Stimulated activated CD8-positive, alpha-beta memory T cell treated with anti-CD3 and anti-CD28 coated beads, Interleukin-2, amount 100 ng/mL, for 48 hours (primary cell): Measurements from ENCODE around the gene PPFIBP2.
A peak's percentile ranks its signal among the peaks of the same experiment; 100 is the strongest.

ENCODE experiments used
- DNase-seq, 2 donors: peaks; one replicate each; pipeline ENCODE4 v3.0.0-alpha.2; 2020; ENCODE audit warnings: low read depth in 2 of 2

The PPFIBP2 gene

GRCh38 chr11:7525424-7525823 is 11.6 kb downstream of the PPFIBP2 start:
- no peak for DNase-seq

- DNase-seq, result no peak
Observed at GRCh38 chr11:7527029-7527428, 13.2 kb downstream of the PPFIBP2 start.

GRCh38 chr11:7528514-7529049 is 14.8 kb downstream of the PPFIBP2 start:
- DNase-seq, result no peak

- no peak for DNase-seq
Observed at GRCh38 chr11:7530013-7530640, 16.3 kb downstream of the PPFIBP2 start.

GRCh38 chr11:7531011-7531410 is 17.2 kb downstream of the PPFIBP2 start:
- DNase-seq, result no peak

- no peak for DNase-seq
Observed at GRCh38 chr11:7532405-7533145, 18.8 kb downstream of the PPFIBP2 start.

- DNase-seq, result no peak
Observed at GRCh38 chr11:7533199-7534041, 19.6 kb downstream of the PPFIBP2 start.

GRCh38 chr11:7534042-7534378 is 20.2 kb downstream of the PPFIBP2 start:
- DNase-seq, result no peak

GRCh38 chr11:7536100-7536499 is 22.3 kb downstream of the PPFIBP2 start:
- no peak for DNase-seq

- no peak for DNase-seq
Observed at GRCh38 chr11:7537265-7537664, 23.5 kb downstream of the PPFIBP2 start.

GRCh38 chr11:7538031-7538430 is 24.2 kb downstream of the PPFIBP2 start:
- DNase-seq, result no peak

GRCh38 chr11:7538466-7539454 is 25.0 kb downstream of the PPFIBP2 start:
- DNase-seq, result no peak

- DNase-seq, result no peak
Observed at GRCh38 chr11:7540830-7541555, 27.2 kb downstream of the PPFIBP2 start.

GRCh38 chr11:7543302-7543701 is 29.5 kb downstream of the PPFIBP2 start:
- no peak for DNase-seq

- DNase-seq, result no peak
Observed at GRCh38 chr11:7544021-7544420, 30.2 kb downstream of the PPFIBP2 start.

GRCh38 chr11:7545611-7546010 is 31.8 kb downstream of the PPFIBP2 start:
- DNase-seq, result no peak

- no peak for DNase-seq
Observed at GRCh38 chr11:7546324-7546791, 32.6 kb downstream of the PPFIBP2 start.

GRCh38 chr11:7547687-7548086 is 33.9 kb downstream of the PPFIBP2 start:
- no peak for DNase-seq

- DNase-seq, result peak in 1 of 2 donors; percentile 9
Observed at GRCh38 chr11:7548659-7549274, 35.0 kb downstream of the PPFIBP2 start.

GRCh38 chr11:7549681-7550080 is 35.9 kb downstream of the PPFIBP2 start:
- no peak for DNase-seq
